Endodermal cell (in vitro differentiated cells): ENCODE results near the gene NFATC2. TPM values are rescaled to one million over a fixed set of nuclear protein-coding genes. Genes with fewer than 3 reads are reported as not detected.

ENCODE experiments used
- DNase-seq: peaks from one replicate; pipeline ENCODE4 v3.0.0-alpha.2; 2017
- H3K27ac ChIP-seq: 2 replicates; pipeline ENCODE4 v1.5.1; 2013; ENCODE audit warnings: mild to moderate bottlenecking, low read depth, low read length, moderate library complexity
- H3K27me3 ChIP-seq: 2 replicates; pipeline ENCODE4 v1.6.1; 2013; ENCODE audit warnings: mild to moderate bottlenecking, low read length, moderate library complexity; ENCODE audit not compliant: insufficient read depth, control insufficient read depth, poor library complexity, severe bottlenecking
- H3K36me3 ChIP-seq: 2 replicates; pipeline ENCODE4 v1.7.0; 2013; ENCODE audit warnings: mild to moderate bottlenecking, low read length, moderate library complexity; ENCODE audit not compliant: control insufficient read depth, insufficient read depth
- H3K4me1 ChIP-seq: one replicate; pipeline ENCODE4 v1.7.0; 2013; ENCODE audit warnings: low read length; ENCODE audit not compliant: control insufficient read depth, insufficient read depth
- H3K4me3 ChIP-seq: 2 replicates; pipeline ENCODE4 v1.5.1; 2013; ENCODE audit warnings: mild to moderate bottlenecking, low read length, moderate library complexity
- H3K9ac ChIP-seq: 2 replicates; pipeline ENCODE4 v1.6.1; 2013; ENCODE audit warnings: mild to moderate bottlenecking, low read length, moderate library complexity; ENCODE audit not compliant: poor library complexity, severe bottlenecking; ENCODE audit errors: extremely low read depth
- H3K9me3 ChIP-seq: 2 replicates; pipeline ENCODE4 v1.6.1; 2013; ENCODE audit warnings: mild to moderate bottlenecking, low read length, moderate library complexity; ENCODE audit not compliant: control insufficient read depth
- H3K27ac Mint-ChIP-seq: 2 replicates; pipeline ENCODE4 v1.8.0; 2020; ENCODE audit warnings: mixed read lengths
- H3K27me3 Mint-ChIP-seq: 2 replicates; pipeline ENCODE4 v1.8.0; 2021; ENCODE audit warnings: mild to moderate bottlenecking, mixed read lengths; ENCODE audit not compliant: insufficient read depth
- H3K36me3 Mint-ChIP-seq: 2 replicates; pipeline ENCODE4 v1.8.0; 2020; ENCODE audit warnings: low read depth, mixed read lengths
- H3K4me1 Mint-ChIP-seq: 2 replicates; pipeline ENCODE4 v1.8.0; 2020; ENCODE audit warnings: mixed read lengths
- H3K4me3 Mint-ChIP-seq: 2 replicates; pipeline ENCODE4 v1.8.0; 2020; ENCODE audit warnings: mild to moderate bottlenecking, moderate library complexity, mixed read lengths
- H3K9me3 Mint-ChIP-seq: 2 replicates; pipeline ENCODE4 v1.8.0; 2020; ENCODE audit warnings: mild to moderate bottlenecking, mixed read lengths
- WGBS, 2 experiments: methylation state at CpG; one replicate each; pipeline versions ENCODE4 v1.1.5 to v1.1.7; 2013; ENCODE audit warnings: missing lambda C conversion rate in 2 of 2, mixed read lengths in 1 of 2; ENCODE audit not compliant: insufficient coverage in 1 of 2, insufficient read length in 1 of 2; 5-methylcytosine and 5-hydroxymethylcytosine counted together
- total RNA-seq, 2 donors: library from RNA; stranded (reverse); fragmentation: NEBNext Ultra II Directional in 1 of 2; extraction: Animal tissue kit (Norgen Biotek cat#: 25700) in 1 of 2; gene quantifications; 2 replicates in 1 of 2; 3 replicates in 1 of 2; pipeline ENCODE4 v1.2.1, GENCODE V29; 2021
- TF ChIP-seq, protein P1 (sequence below): fragments of 200-600 bp; sonication (generic); conservative IDR thresholded peaks from 2 replicates; pipeline ENCODE4 v1.5.0; 2021; ENCODE audit warnings: antibody characterized with exemption, mild to moderate bottlenecking

Gene NFATC2
- total RNA-seq, 2 donors from 2014 or later = 1.5 to 2.1 TPM

DNA sequence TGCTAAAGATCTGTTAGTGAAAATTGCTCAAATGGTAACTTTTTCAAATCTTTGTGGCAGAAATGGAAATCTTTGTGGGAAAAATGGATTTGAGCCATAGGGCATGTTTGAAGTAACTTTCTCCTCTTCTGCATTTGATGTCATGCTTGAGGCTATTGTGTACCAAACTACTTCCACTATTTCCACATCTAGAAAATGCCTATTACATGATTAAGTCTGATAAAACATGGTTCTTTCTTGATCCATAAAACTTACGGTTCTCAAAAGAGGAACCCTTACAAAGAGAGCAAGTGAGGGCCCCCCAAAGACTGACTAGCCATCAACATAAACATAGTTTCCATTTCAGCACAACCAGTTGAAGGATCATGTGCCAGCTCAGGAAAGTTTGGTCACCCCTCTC, 150.6 kb downstream of the NFATC2 start:
- no peaks in the 10 kb centered on the region for H3K36me3 Mint-ChIP-seq
- Histone ChIP-seq H3K27ac (no peak overlapping the region), H3K4me3 (no peak overlapping the region), H3K27me3 (no peaks in the 10 kb centered on the region), H3K36me3 (no peaks in the 10 kb centered on the region), H3K4me1 (no peaks in the 10 kb centered on the region), H3K9ac (no peak overlapping the region), H3K9me3 (no peaks in the 10 kb centered on the region)
- peaks cover 11% of the 10 kb centered on the region for H3K4me1 Mint-ChIP-seq
- H3K27me3 Mint-ChIP-seq = peaks cover 8% of the 10 kb centered on the region
- no peaks in the 10 kb centered on the region for H3K9me3 Mint-ChIP-seq
- TF ChIP-seq, protein P1, sequence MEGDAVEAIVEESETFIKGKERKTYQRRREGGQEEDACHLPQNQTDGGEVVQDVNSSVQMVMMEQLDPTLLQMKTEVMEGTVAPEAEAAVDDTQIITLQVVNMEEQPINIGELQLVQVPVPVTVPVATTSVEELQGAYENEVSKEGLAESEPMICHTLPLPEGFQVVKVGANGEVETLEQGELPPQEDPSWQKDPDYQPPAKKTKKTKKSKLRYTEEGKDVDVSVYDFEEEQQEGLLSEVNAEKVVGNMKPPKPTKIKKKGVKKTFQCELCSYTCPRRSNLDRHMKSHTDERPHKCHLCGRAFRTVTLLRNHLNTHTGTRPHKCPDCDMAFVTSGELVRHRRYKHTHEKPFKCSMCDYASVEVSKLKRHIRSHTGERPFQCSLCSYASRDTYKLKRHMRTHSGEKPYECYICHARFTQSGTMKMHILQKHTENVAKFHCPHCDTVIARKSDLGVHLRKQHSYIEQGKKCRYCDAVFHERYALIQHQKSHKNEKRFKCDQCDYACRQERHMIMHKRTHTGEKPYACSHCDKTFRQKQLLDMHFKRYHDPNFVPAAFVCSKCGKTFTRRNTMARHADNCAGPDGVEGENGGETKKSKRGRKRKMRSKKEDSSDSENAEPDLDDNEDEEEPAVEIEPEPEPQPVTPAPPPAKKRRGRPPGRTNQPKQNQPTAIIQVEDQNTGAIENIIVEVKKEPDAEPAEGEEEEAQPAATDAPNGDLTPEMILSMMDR = no peak
- 94 to 100% methylated on average over 1 of the region's 1 CpG for WGBS, 2 experiments
- no peak overlapping the region for H3K27ac Mint-ChIP-seq
- no peak overlapping the region for H3K4me3 Mint-ChIP-seq
- no peak for DNase-seq

DNA sequence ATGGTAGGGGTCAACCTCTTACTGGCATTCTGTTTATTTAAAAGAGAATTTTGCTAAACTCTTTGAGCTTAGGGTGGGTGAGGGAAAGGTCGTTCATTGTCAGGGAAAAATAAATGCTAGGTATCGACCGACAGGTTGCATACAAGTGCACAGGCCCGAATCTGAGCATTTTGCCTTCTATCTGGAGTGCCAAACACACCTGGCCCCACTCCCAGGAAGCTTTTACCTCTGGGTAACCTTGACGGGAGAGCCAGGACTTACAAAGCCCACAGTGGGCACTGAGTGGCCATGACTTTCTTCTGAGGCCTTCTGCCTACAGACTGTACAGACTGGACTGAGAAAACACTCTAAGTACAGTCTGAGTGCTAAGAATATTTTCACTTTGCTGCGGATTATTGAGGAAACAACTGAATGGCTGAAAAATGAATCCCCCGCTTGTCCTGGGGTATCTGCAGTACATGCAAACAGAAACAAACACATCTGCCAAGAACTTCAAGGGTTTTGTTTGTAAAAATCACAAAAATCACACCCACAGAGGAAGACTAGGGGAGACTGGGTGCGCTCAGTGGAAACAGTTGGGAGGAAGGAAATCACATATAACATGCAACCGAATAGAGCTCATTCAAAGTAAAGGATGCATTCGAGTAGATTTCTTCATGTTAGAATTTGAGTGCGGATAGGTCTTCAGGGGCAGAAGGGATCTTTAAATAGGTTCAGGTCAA, 152.8 kb downstream of the NFATC2 start:
- no peaks in the 10 kb centered on the region for H3K4me1 ChIP-seq
- no peaks in the 10 kb centered on the region for H3K27me3 ChIP-seq
- Mint-ChIP-seq H3K4me1 (peaks cover 17% of the 10 kb centered on the region), H3K9me3 (no peaks in the 10 kb centered on the region), H3K27me3 (peaks cover 8% of the 10 kb centered on the region), H3K36me3 (no peaks in the 10 kb centered on the region), H3K27ac (no peak overlapping the region), H3K4me3 (no peak overlapping the region)
- H3K36me3 ChIP-seq = no peaks in the 10 kb centered on the region
- no peak for DNase-seq
- WGBS, 2 experiments = 82 to 83% methylated on average over 10 to 11 of the region's 11 CpGs
- H3K9ac ChIP-seq = no peak overlapping the region
- TF ChIP-seq, protein P1 = no peak
- no peak overlapping the region for H3K4me3 ChIP-seq
- H3K9me3 ChIP-seq = no peaks in the 10 kb centered on the region
- no peak overlapping the region for H3K27ac ChIP-seq

DNA sequence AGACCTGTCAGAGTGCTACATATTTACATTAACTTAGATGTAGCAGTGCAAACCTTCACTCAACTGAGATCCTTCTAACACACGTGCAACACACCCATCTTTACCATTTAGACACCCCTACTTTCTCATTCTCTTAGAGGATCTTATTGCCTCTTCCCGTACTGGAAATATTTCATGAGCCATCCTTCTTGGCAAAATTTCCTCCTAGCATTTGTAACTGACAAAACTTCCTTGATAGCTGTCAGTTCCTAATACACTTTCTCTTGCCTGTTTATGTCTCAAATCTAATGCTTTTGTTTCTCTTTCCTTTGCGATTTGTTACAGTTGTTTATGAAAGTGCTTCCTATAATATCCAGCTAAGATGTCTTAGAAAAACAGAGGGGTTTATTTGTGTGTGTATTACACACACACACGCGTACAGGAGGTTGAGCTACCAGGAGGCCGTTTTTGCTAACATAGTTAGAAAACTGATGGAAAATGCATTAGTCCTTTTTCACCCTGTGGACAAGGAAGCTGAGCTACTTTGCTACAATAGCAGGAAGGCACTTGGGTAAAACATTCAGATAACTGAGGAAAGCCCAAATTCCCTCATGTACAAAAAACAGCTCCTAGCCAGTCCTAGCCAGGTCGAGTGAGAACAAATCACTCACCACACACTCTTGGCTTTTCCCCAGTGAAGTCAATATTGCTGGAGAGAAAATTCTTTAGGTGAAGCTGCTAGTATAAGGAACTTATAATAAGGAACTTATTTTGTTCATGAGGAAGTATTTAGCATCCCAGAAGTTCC, 153.6 kb downstream of the NFATC2 start:
- H3K27me3 Mint-ChIP-seq = peaks cover 8% of the 10 kb centered on the region

More for the DNA sequence above, 153.6 kb downstream of the NFATC2 start:
- Mint-ChIP-seq H3K27ac (no peak overlapping the region), H3K4me1 (peaks cover 17% of the 10 kb centered on the region), H3K9me3 (no peaks in the 10 kb centered on the region), H3K4me3 (no peak overlapping the region), H3K36me3 (no peaks in the 10 kb centered on the region)
- H3K27me3 ChIP-seq = no peaks in the 10 kb centered on the region
- no peak overlapping the region for H3K27ac ChIP-seq
- TF ChIP-seq, protein P1 = no peak
- no peak for DNase-seq
- H3K4me3 ChIP-seq = no peak overlapping the region
- H3K9ac ChIP-seq = no peak overlapping the region
- no peaks in the 10 kb centered on the region for H3K4me1 ChIP-seq
- no peaks in the 10 kb centered on the region for H3K9me3 ChIP-seq
- 69 to 74% methylated on average over 5 to 7 of the region's 7 CpGs for WGBS, 2 experiments
- no peaks in the 10 kb centered on the region for H3K36me3 ChIP-seq
